ENCODE measurements around the gene STRADA.
A peak's percentile ranks its signal among the peaks of the same experiment; 100 is the strongest.

STRADA gene, protein sequence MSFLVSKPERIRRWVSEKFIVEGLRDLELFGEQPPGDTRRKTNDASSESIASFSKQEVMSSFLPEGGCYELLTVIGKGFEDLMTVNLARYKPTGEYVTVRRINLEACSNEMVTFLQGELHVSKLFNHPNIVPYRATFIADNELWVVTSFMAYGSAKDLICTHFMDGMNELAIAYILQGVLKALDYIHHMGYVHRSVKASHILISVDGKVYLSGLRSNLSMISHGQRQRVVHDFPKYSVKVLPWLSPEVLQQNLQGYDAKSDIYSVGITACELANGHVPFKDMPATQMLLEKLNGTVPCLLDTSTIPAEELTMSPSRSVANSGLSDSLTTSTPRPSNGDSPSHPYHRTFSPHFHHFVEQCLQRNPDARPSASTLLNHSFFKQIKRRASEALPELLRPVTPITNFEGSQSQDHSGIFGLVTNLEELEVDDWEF

DNA sequence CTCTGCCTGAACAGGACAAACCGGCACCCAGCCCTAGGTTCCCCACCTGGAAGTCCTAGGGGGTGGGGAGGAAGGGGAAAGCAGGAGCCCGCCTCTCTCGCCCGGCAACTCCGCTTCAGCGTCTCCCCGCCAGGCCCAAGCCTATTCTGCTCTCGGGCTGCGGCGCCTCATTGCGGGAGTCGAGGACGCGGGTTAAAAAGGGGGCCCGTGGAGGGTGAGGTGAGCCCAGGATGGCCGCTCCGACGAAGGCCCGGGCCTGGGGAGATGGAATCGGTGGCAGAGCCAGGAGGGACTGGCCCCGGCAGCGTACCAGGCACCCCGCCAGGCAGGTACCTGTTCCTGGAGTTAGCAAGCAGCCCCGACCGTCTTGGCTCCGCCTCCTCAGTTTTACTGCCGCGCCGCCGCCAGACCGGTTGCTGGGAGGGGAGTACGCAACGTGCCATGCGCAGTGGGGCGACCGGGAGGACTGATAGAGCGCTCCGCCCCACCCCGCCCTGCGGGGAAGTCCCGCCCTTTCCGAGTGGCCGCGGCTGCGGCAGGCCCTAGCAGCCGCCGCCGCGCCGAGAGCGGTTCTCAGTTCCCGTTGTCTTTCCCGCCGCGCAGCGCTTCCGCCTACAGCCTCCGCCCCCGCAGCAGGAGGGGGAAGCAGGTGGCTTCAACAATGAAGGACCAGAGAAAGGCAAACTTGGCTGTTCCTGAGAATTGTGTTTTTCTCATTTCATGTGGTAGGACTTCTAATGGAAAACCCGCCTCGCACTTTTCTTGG lies at the start of gene STRADA:
Gene STRADA (minus strand): TSS at position 392 of the 766 bp plus-strand sequence. CDS start 13,430 bp downstream, outside the sequence.
- H3K4me3 ChIP-seq (ENCODE audit: low read depth, low read length): peak within 1 kb of the TSS; percentile 80

DNA sequence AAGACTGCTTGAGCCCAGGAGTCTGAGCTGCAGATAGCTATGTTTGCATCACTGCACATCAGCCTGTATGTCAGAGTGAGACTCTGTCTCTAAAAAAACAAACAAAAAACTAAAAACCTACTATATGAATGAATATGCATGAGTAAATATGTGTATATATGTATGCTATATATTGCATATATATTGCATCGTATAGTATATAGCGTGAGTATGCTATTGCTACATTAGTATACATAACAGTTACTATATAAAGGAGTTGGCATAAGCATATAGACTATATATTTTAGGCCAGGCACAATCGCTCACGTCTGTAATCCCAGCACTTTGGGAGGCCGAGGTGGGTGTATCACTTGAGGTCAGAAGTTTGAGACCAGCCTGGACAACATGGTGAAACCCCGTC lies 48.5 kb upstream of the STRADA start:
- H3K4me3 ChIP-seq (ENCODE audit: low read depth, low read length): no peak overlapping the region

DNA sequence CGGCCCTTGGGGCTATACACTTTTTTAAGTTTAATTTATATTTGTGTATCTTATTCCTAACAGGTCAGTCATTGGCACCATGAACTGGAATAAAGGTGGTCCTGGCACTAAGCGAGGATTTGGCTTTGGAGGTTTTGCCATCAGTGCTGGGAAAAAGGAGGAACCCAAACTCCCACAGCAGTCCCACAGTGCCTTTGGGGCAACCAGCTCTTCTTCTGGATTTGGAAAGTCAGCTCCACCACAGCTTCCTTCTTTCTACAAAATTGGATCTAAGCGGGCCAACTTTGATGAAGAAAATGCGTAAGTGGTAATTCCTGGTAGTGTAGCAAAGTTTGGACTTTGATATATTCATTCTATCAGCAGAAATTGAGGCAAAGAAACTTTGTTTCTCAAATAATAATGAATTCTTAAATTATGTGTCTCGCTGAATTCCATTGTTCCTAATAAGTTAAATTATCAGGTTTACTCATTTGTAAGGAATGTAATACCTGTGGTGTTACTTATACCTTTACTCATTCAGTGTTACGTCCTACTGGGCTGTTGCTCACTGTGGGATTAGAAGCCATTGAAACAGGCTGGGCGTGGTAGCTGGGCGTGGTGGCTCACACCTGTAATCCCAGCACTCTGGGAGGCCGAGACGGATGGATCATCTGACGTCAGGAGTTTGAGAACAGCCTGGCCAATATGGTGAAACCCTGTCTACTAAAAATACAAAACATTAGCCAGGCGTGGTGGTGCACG lies 45.5 kb upstream of the STRADA start:
- H3K4me3 ChIP-seq (ENCODE audit: low read depth, low read length): no peak overlapping the region

DNA sequence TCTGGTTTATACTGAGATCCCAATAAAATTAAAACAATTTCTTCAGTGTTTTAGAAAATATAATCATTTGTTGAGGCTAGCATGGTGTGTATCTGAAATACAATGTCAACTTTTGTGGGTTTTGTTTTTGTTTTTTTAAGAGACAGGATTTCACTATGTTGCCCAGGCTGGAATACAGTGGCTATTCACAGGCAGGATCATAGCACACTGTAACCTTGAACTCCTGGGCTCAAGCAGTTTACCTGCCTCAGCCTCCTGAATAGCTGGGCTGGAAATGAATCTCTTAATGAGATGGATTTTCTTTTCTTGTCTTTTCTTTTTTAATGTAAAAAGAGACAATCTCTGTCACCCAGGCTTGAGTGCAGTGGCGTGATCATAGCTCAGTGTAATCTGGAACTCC lies 44.5 kb upstream of the STRADA start:
- no peak overlapping the region for H3K4me3 ChIP-seq (ENCODE audit: low read depth, low read length)

DNA sequence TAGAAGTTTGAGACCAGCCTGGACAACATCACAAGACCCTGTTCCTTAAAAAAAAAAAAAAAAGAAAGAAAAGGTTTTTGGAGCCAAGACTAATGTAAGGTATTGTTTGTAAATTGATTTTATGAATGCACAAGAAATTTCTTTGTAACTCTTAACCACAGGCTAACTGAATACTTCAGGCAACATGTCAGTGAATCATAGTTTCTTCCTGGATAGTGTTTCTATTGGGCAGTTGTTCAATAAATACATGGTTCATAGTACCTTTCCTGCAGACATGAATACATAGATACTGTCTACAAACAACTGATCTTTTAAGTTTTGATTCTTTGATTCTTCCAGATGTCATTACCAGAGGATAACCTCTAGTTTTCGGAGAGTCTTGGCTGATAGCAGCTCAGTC lies 44.0 kb upstream of the STRADA start:
- no peak overlapping the region for H3K4me3 ChIP-seq (ENCODE audit: low read depth, low read length)

DNA sequence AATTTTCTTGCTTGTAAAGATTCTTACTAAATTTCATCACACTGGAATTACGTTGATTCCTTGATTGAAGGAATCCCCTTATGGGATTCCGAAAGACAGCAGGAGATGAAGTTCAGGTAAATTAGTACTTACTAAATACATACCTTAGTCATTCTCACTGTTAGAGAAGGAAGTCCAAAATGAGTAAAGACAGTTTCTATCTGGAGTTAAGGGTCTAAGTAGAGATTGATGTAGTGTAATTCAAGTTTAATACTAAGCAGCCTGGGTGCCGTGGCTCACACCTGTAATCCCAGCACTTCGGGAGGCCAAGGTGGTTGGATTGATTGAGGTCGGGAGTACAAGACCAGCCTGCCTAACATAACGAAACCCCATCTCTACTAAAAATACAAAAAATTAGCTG lies 41.9 kb upstream of the STRADA start:
- H3K4me3 ChIP-seq (ENCODE audit: low read depth, low read length): no peak overlapping the region

DNA sequence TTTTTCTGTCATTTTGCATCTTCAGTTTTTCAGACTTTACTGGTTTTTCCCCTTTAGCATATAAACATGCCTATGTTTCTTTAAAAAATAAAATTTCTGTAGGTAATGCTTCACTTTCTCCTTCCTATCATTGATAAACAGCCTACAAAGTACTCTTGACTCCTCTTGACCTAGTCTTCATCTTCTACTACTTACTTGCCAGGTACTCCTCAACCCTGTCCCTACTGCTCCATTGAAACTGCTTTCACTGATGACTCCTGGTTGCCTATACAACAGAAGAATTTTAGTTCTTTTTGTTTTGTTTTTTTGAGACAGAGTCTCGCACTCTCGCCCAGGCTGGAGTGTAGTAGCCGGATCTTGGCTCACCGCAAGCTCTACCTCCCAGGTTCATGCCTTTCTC lies 39.3 kb upstream of the STRADA start:
- H3K4me3 ChIP-seq (ENCODE audit: low read depth, low read length): no peak overlapping the region

DNA sequence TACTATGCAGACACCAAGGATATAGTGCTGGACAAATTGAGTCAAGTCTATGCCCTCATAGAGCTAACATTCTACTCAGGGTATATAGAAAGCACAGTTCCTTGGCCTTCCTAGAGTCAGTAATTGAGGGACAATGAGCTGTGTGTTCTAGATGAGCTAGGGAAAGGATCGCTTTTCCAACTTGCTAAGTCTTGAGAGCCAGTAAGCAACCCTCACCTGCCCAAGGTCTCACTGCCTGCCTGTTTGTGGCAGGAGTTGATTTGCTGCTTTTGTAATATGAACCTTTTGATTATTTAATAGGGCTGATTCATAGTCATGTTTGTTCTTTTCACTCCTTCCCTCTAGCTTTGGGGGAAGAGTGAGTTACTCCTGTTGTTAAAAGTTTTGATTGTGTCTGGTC lies 38.9 kb upstream of the STRADA start:
- no peak overlapping the region for H3K4me3 ChIP-seq (ENCODE audit: low read depth, low read length)

DNA sequence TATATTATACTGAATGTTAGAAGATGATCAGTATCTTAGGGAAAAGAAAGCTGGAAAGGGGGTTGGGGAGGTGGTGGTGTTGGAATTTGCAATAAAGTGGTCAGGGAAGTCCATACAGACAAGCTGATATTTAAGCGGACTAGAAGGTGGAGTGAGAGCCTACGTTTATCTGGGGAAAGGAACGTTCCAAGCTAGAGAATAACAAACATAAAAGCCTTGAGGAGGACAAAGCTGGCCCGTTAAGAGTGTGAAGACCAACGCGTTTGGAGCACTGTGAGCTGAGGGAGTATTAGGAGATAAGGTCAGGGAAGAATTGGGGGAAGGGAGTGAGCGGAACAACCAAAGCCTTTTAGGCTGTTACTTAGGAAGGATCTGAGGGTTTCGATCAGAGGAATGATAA lies 33.8 kb upstream of the STRADA start:
- peak overlapping the region; percentile 97 for H3K4me3 ChIP-seq (ENCODE audit: low read depth, low read length)

DNA sequence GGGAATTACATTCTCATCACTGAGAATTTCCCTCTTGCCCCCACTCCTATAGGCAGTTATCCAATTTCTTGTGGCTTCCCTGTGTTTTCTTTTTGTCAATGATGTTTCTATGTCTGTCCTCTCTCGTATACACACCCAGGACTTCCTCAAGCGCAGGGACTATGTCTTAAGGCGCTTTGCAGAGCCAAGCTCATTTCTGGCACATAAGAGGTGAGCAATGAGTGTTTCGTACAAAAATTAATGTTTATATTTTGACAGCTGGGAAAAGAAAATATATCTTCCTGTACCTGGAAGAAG lies 33.3 kb upstream of the STRADA start:
- H3K4me3 ChIP-seq (ENCODE audit: low read depth, low read length): peak overlapping the region; percentile 97

DNA sequence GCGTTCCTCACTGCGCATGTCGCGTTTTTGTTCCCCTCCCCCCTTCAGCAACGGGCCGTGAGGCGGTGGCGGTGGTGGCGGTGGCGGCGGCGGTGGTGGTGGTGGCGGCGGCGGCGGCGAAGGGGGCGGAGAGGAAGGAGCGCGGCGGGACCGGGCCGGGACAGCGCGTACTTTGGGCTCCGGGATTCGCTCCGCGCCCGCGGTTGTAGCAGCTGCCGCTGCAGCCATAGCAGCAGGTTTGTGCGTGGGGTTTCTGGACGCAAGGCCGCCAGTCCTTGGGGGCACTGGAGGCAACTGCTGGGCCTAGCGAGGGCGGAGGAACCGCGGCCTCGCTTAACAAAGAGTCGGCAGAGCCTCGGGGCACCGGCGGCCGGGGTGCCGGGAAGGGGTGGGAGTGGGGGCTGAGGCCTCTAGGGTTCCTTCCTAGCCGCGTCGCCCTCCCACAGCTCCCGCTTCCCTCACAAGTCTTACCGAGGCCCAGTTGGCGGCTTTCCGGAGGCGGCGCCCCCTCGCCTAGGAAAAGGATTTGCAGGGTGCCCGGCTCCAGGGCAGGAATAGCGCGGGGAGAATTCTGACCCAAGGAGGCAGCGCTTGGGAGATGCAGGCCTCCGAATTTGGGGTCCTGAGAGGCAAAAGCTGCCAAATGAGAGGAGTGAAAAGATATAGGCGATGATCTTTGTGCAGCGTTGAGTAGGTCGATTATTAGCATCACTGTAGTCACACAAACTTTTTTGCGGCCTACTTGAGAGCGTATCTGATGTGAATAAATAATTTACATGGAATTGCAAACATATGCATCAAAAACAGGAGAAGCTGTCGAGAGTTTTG lies 32.8 kb upstream of the STRADA start, which contains the start of gene DDX42:
Gene DDX42 (plus strand): TSS at position 30 of the 828 bp plus-strand sequence. CDS start 12,880 bp downstream, outside the sequence.
- H3K4me3 ChIP-seq (ENCODE audit: low read depth, low read length): peak within 1 kb of the TSS; percentile 98

DNA sequence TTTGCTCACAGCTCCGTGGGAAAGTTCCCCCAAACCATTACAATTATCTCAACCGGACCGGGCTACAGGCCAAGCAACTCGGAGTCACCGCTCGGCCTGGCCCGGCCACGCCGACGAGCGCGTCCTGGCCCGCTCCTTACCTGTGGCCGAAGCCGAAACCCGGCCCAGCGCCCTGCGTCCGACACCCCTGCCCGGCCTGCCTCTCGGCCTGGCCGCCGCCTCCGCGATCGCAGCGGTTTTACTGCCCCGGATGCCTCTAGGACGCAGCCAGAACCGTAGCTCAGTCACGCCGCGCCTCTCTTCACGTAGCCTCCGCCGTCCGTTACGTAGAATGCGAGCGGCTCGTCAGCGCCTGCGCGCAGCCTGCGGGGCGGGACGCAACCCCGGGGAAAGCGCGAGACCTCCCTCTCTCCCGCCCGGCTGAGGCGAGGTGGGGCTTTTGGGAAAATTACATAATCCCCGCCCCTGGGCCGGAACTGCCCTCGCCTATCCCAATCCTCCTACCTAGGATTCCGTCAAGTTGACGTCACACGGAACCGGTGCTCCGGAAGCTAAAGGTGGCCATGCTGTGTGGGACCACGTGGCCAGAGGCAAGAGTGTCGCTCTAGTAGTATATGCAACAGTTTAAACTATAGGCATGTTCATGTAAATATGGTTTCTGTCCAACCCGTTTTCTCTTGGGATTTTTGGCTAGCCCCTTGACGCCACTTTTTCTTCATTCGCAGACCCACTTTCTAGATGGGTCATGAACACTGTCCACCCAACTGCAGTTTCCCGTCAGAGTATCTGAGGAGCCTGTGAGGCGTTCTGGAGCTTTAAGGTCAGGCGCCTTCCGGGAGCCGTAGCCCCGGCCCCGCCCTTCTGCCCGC lies 31.9 kb upstream of the STRADA start, which contains the start of gene CCDC47:
Gene CCDC47 (minus strand): TSS at position 326 of the 869 bp plus-strand sequence. CDS start 7,422 bp downstream, outside the sequence.
- H3K4me3 ChIP-seq (ENCODE audit: low read depth, low read length): peak within 1 kb of the TSS; percentile 98

DNA sequence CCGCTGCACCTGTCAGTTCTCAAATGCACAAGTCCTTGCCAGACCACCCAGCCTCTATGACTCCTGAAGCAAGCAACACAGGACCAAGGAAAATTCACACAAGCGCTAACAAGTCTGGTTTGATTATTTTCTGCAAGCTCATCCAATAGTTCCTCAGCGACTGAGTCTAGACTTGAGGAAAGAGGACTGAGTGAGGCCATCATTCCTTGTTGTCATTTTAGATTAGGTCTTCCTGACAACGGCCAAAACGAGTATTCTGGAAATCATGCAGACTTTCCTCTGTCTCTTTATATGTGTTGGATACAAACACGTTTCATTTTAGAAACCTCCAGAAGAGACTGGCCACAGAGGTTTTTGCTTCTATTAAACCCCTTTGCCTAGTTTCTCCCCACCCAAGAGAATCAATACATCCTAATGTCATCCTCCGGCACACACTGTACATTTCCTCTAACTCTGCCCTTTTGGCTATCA lies 31.2 kb upstream of the STRADA start:
- peak overlapping the region; percentile 98 for H3K4me3 ChIP-seq (ENCODE audit: low read depth, low read length)

DNA sequence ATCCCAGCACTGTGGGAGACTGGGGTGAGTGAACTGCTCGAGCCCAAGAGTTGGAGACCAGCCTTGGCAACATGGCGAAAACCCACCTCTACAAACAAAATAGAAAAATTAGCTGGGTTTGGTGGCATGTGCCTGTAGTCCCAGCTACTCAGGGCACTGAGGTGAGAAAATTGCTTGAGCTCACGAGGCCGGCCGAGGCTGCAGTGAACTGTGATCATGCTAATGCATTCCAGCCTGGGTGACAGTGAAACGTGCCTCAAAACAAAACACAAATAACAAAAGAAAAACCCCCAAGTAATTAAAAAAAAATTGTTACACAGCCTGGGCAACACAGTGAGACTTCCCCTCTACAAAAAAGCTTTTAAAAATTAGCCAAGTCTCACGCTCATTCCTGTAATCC lies 26.8 kb upstream of the STRADA start:
- no peak overlapping the region for H3K4me3 ChIP-seq (ENCODE audit: low read depth, low read length)

DNA sequence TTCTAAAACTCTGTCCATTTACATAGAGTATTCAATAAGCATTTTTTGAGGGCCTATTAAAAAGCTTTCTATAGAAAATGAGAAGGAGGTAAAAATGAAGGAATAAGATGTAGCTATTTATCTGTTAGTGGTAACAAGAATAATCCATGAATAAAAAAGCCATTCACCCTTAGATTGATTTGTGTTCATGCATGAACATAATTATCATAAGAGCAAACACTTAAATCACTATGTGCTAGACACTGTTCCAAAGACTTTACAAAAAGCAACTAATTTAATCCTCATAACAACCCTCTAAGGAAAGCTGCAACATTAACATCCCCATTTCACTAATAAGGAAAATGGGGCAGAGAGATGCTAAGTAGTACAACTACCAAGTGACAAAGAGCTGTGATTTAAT lies 25.2 kb upstream of the STRADA start:
- no peak overlapping the region for H3K4me3 ChIP-seq (ENCODE audit: low read depth, low read length)

DNA sequence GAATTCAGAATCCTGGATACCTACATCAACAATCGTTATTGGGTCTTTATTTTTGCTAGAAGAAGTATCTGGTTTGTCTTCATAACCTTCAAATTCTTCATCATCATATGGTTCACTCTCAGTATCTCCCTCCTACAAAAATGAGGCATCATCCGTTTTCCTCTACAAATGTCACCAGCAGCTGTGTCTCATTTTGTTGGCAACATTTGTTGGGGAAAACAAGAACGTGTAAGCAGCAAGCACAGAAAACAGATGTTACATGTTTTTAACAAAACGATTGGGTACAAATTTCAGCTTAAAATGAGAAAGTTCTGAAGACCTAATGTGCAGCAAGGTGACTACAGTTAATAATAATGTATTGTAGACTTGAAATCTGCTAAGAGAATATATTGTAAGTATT lies 23.1 kb upstream of the STRADA start:
- no peak overlapping the region for H3K4me3 ChIP-seq (ENCODE audit: low read depth, low read length)

DNA sequence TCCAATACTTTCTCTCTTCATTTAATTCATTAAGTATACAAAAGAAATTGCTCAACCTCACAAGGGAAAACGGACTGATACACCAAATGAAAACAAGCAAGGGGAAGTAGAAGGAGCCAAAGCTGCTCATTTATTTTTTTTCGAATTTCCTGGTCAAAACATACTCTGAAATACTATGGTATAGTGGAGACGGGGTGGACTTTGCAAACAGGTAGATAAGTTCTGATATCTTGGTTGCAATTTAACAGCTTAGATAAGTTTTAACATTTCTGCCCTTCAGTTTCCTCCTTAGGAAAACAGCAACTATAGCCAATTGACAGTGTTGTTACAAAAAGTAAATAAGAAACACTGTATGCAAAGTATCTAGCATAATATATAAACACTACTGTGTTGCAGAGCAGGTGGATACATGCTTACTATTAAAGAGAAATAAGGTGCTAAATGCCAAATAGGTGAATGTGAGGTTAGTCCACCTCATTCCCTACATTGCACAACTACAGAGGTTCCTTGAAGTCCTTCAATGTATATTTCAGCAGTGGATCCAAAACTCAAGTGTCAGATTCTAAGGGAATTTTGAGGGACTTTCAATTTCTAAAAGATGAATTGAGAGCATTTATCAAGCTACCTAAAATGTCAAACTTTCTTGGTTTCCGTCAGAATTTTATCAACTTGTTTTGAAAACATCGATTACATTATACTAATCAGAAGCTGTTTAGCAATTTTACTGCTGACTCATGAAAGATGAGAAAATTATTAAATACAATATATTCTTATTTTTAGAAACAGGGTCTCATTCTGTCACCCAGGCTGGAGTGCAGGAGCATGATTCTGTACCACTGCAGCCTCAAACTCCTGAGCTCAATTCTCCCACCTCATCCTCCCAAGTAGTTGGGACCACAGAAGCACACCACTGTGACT lies 20.8 kb upstream of the STRADA start:
- H3K4me3 ChIP-seq (ENCODE audit: low read depth, low read length): no peak overlapping the region

DNA sequence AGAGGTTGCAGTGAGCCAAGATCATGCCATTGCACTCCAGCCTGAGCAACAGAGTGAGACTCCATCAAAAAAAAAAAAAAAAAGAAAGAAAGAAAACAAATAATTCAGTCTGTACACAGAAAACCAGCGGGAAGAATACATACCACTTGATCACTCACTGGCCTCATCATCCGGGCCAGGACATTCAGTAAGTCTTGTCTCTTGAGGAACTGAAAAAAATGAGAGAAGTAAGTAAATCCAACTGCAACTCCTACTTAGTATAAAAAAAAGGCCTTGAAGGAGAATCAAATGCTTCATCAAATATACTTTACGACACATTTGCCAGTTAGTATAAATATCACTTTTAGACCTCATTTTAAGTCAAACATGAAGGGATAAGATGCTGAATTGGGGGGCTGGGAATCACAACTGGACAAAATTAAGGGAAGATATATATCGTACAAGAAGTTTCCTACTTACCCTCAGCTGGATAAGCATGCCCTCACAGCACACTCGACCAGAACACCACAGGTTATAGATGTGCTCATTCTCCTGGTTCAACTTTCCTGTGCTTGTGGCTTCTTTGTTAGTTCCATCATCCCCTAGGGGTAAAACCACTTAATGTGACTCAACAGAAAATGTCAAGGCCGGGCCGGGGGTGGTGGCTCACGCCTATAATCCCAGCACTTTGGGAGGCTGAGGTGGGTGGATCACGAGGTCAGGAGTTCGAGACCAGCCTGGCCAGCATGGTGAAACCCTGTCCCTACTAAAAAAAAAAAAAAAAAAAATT lies 19.4 kb upstream of the STRADA start:
- H3K4me3 ChIP-seq (ENCODE audit: low read depth, low read length): no peak overlapping the region

Data from iPS-11a (cell line).